Activated CD4-positive, CD25-positive, alpha-beta regulatory T cell (primary cell): Measurements from ENCODE around the gene AUH.
"Not testable (repeated sequence)": the region's sequence is repeated elsewhere in the genome, so short reads cannot be mapped to it uniquely, and the experiment has no call there.

ENCODE experiments used
- DNase-seq, 4 experiments: peaks; one replicate each; lab custom pipeline; 2025; lab: John Stamatoyannopoulos, UW

The AUH gene

GRCh38 chr9:91378695-91379127 is 17.0 kb upstream of the AUH start:
- DNase-seq, result no peak

GRCh38 chr9:91378054-91378453 is 16.3 kb upstream of the AUH start:
- not testable (repeated sequence) for DNase-seq

GRCh38 chr9:91376239-91376638 is 14.5 kb upstream of the AUH start:
- no peak for DNase-seq

- DNase-seq, result no peak
Measured at GRCh38 chr9:91374939-91375338, 13.2 kb upstream of the AUH start.

- no peak for DNase-seq
Measured at GRCh38 chr9:91371894-91372293, 10.2 kb upstream of the AUH start.

GRCh38 chr9:91370006-91370405 is 8.3 kb upstream of the AUH start:
- DNase-seq, result not testable (repeated sequence)

- no peak for DNase-seq
Measured at GRCh38 chr9:91364702-91365101, 3.0 kb upstream of the AUH start.

- no peak for DNase-seq
Measured at GRCh38 chr9:91364005-91364404, 2.3 kb upstream of the AUH start.

- DNase-seq, result no peak
Measured at GRCh38 chr9:91362051-91362611, 413 bp upstream of the AUH start.

GRCh38 chr9:91360551-91361290 is 997 bp downstream of the AUH start:
- DNase-seq, result no peak

GRCh38 chr9:91359734-91360470 is 1.8 kb downstream of the AUH start:
- DNase-seq, result no peak

- DNase-seq, result no peak
Measured at GRCh38 chr9:91359083-91359482, 2.6 kb downstream of the AUH start.

- DNase-seq, result no peak
Measured at GRCh38 chr9:91354881-91355280, 6.8 kb downstream of the AUH start.

- DNase-seq, result no peak
Measured at GRCh38 chr9:91349115-91349555, 12.6 kb downstream of the AUH start.

- DNase-seq, result no peak
Measured at GRCh38 chr9:91348191-91348807, 13.4 kb downstream of the AUH start.

GRCh38 chr9:91347377-91347776 is 14.3 kb downstream of the AUH start:
- DNase-seq, result no peak

- DNase-seq, result no peak
Measured at GRCh38 chr9:91346644-91347043, 15.1 kb downstream of the AUH start.

- DNase-seq, result no peak
Measured at GRCh38 chr9:91345978-91346377, 15.7 kb downstream of the AUH start.

- no peak for DNase-seq
Measured at GRCh38 chr9:91342575-91342974, 19.1 kb downstream of the AUH start.

- DNase-seq, result no peak
Measured at GRCh38 chr9:91341749-91342148, 20.0 kb downstream of the AUH start.

- no peak for DNase-seq
Measured at GRCh38 chr9:91341258-91341746, 20.4 kb downstream of the AUH start.

GRCh38 chr9:91340395-91340967 is 21.2 kb downstream of the AUH start:
- no peak for DNase-seq
